SK-N-SH treated with all-trans-retinoic acid at 6 μM for 48 hours (cell line): ENCODE data around the gene ARHGAP15.

Experiments
- ATAC-seq: fragments of 200-7000 bp; cut with Tn5 transposase; 3 replicates; pipeline ENCODE4 v1.9.1; 2020; ENCODE audit warnings: mild to moderate bottlenecking, moderate library complexity
- ARNTL ChIP-seq: fragments of 450-650 bp; formaldehyde crosslinking; IDR thresholded peaks from 2 replicates; pipeline ENCODE4 v1.5.0; 2020; ENCODE audit warnings: low read depth, mild to moderate bottlenecking, moderate library complexity, borderline replicate concordance
- BACH2 ChIP-seq: fragments of 250-450 bp; sonication (Bioruptor Pico); IDR thresholded peaks from 2 replicates; pipeline ENCODE4 v1.9.0; 2021; ENCODE audit warnings: mild to moderate bottlenecking, borderline replicate concordance
- CREB5 ChIP-seq: fragments of 250-450 bp; sonication (Bioruptor Pico); IDR thresholded peaks from 2 replicates; pipeline ENCODE4 v1.5.1; 2020; ENCODE audit warnings: low read depth, mild to moderate bottlenecking, moderate library complexity
- CSDC2 ChIP-seq: fragments of 250-450 bp; sonication (Bioruptor Pico); IDR thresholded peaks from 2 replicates; pipeline ENCODE4 v1.5.0; 2020; ENCODE audit warnings: mild to moderate bottlenecking, moderate library complexity
- CSRNP3 ChIP-seq: fragments of 250-450 bp; sonication (Bioruptor Pico); IDR thresholded peaks from 2 replicates; pipeline ENCODE4 v1.5.1; 2021; ENCODE audit warnings: mild to moderate bottlenecking, moderate library complexity
- ESRRG ChIP-seq: fragments of 250-450 bp; sonication (Bioruptor Pico); IDR thresholded peaks from 2 replicates; pipeline ENCODE4 v1.6.1; 2021; ENCODE audit warnings: mild to moderate bottlenecking
- GLIS3 ChIP-seq: fragments of 250-450 bp; sonication (Bioruptor Pico); IDR thresholded peaks from 2 replicates; pipeline ENCODE4 v1.5.0; 2020; ENCODE audit warnings: mild to moderate bottlenecking, moderate library complexity
- ISL1 ChIP-seq: fragments of 250-450 bp; sonication (Bioruptor Pico); IDR thresholded peaks from 2 replicates; pipeline ENCODE4 v2.1.2; 2022; ENCODE audit warnings: mild to moderate bottlenecking, moderate library complexity
- OSR1 ChIP-seq: fragments of 250-450 bp; sonication (Bioruptor Pico); IDR thresholded peaks from 2 replicates; pipeline ENCODE4 v1.8.0; 2022; ENCODE audit warnings: moderate library complexity, mild to moderate bottlenecking, inconsistent platforms
- PATZ1 ChIP-seq: fragments of 250-450 bp; sonication (Bioruptor Pico); IDR thresholded peaks from 2 replicates; pipeline ENCODE4 v1.8.0; 2020; ENCODE audit warnings: mild to moderate bottlenecking, moderate library complexity, borderline replicate concordance
- POU6F1 ChIP-seq: fragments of 250-450 bp; sonication (Bioruptor Pico); IDR thresholded peaks from 2 replicates; pipeline ENCODE4 v1.8.0; 2021; ENCODE audit warnings: low read depth, mild to moderate bottlenecking, moderate library complexity, borderline replicate concordance
- PPARA ChIP-seq: fragments of 250-450 bp; sonication (Bioruptor Pico); IDR thresholded peaks from 2 replicates; pipeline ENCODE4 v1.5.0; 2020; ENCODE audit warnings: mild to moderate bottlenecking, borderline replicate concordance
- RARB ChIP-seq: fragments of 250-450 bp; sonication (Bioruptor Pico); IDR thresholded peaks from 2 replicates; pipeline ENCODE4 v1.8.0; 2021; ENCODE audit warnings: mild to moderate bottlenecking, moderate library complexity
- SNAI2 ChIP-seq: fragments of 250-450 bp; sonication (Bioruptor Pico); IDR thresholded peaks from 2 replicates; pipeline ENCODE4 v1.5.0; 2020; ENCODE audit warnings: mild to moderate bottlenecking, moderate library complexity
- TOX ChIP-seq: fragments of 250-450 bp; sonication (Bioruptor Pico); IDR thresholded peaks from 2 replicates; pipeline ENCODE4 v1.8.0; 2021; ENCODE audit warnings: mild to moderate bottlenecking, moderate library complexity, borderline replicate concordance
- TSHZ2 ChIP-seq: fragments of 250-450 bp; sonication (Bioruptor Pico); IDR thresholded peaks from 2 replicates; pipeline ENCODE4 v1.5.0; 2020; ENCODE audit warnings: mild to moderate bottlenecking, moderate library complexity
- ZC3H10 ChIP-seq: fragments of 250-450 bp; sonication (Bioruptor Pico); IDR thresholded peaks from 2 replicates; pipeline ENCODE4 v1.5.1; 2021; ENCODE audit warnings: mild to moderate bottlenecking, moderate library complexity
- ZFP3 ChIP-seq: fragments of 250-450 bp; sonication (Bioruptor Pico); IDR thresholded peaks from 2 replicates; pipeline ENCODE4 v1.5.0; 2020; ENCODE audit warnings: mild to moderate bottlenecking, moderate library complexity
- ZFP30 ChIP-seq: fragments of 450-650 bp; formaldehyde crosslinking; IDR thresholded peaks from 2 replicates; pipeline ENCODE4 v1.5.0; 2022; ENCODE audit warnings: mild to moderate bottlenecking, moderate library complexity
- ZNF565 ChIP-seq: fragments of 450-650 bp; formaldehyde crosslinking; conservative IDR thresholded peaks from 2 replicates; pipeline ENCODE4 v1.5.0; 2020; ENCODE audit warnings: low read depth, mild to moderate bottlenecking, moderate library complexity
- ZNF70 ChIP-seq: fragments of 450-650 bp; formaldehyde crosslinking; IDR thresholded peaks from 2 replicates; pipeline ENCODE4 v1.5.0; 2020; ENCODE audit warnings: mild to moderate bottlenecking, moderate library complexity
- ZNF8 ChIP-seq: fragments of 450-650 bp; formaldehyde crosslinking; IDR thresholded peaks from 2 replicates; pipeline ENCODE4 v1.5.0; 2020; ENCODE audit warnings: mild to moderate bottlenecking, moderate library complexity

ARHGAP15 gene

GRCh38 chr2:143698888-143699570 is 569.8 kb downstream of the ARHGAP15 start:
- TF ChIP-seq ZNF8 (CRISPR knock-in tag) (no peak), ZC3H10 (CRISPR knock-in tag) (no peak), POU6F1 (CRISPR knock-in tag) (no peak), ZFP30 (CRISPR knock-in tag) (no peak), ZNF70 (CRISPR knock-in tag) (no peak), ISL1 (CRISPR knock-in tag) (no peak), GLIS3 (CRISPR knock-in tag) (no peak), OSR1 (CRISPR knock-in tag) (no peak), TOX (CRISPR knock-in tag) (no peak), ZFP3 (CRISPR knock-in tag) (no peak), CREB5 (CRISPR knock-in tag) (no peak), SNAI2 (CRISPR knock-in tag) (no peak), BACH2 (CRISPR knock-in tag) (no peak), ARNTL (CRISPR knock-in tag) (no peak), PPARA (no peak), TSHZ2 (CRISPR knock-in tag) (no peak)
- no peak for ATAC-seq

- no peak for ATAC-seq
- TF ChIP-seq ZFP3 (CRISPR knock-in tag) (no peak), ARNTL (CRISPR knock-in tag) (no peak), BACH2 (CRISPR knock-in tag) (no peak), PPARA (no peak), ZNF565 (no peak), ESRRG (no peak), PATZ1 (CRISPR knock-in tag) (no peak)
These were observed 571.6 kb downstream of the ARHGAP15 start for GRCh38 chr2:143700865-143701264.

- ATAC-seq, result no peak
- TF ChIP-seq BACH2 (CRISPR knock-in tag) (no peak), PATZ1 (CRISPR knock-in tag) (no peak), TOX (CRISPR knock-in tag) (no peak), ZC3H10 (CRISPR knock-in tag) (no peak), SNAI2 (CRISPR knock-in tag) (no peak), RARB (no peak), ZNF565 (no peak), CSDC2 (CRISPR knock-in tag) (no peak), ESRRG (no peak), ZFP30 (CRISPR knock-in tag) (no peak), TSHZ2 (CRISPR knock-in tag) (no peak), CSRNP3 (CRISPR knock-in tag) (no peak), OSR1 (CRISPR knock-in tag) (no peak)
These were observed 572.6 kb downstream of the ARHGAP15 start for GRCh38 chr2:143701785-143702184.
